SK-MEL-5 (cell line): ENCODE measurements around the gene PTPRM. TPM values are rescaled to one million over a fixed set of nuclear protein-coding genes. Genes with fewer than 3 reads are reported as not detected.
A peak's percentile ranks its signal among the peaks of the same experiment; 100 is the strongest.
"Not testable (repeated sequence)": the region's sequence is repeated elsewhere in the genome, so short reads cannot be mapped to it uniquely, and the experiment has no call there.

Experiments
- DNase-seq: peaks from one replicate; pipeline ENCODE4 v3.0.0-alpha.2; 2016; ENCODE audit warnings: low read depth, low spot score
- in situ Hi-C: cut with HindIII; loops from 2 replicates; pipeline ENCODE4 v1.10.0; 2016; ENCODE audit warnings: low sequenced_read_pairs, high pct_unique_total_duplicates, low pct_unique_long_range_greater_than_20kb
- total RNA-seq: library from RNA; depleted of rRNA; stranded (reverse); fragments of >200 nt; shearing (Covaris generic); gene quantifications from 2 replicates; pipeline ENCODE4 v1.2.3, GENCODE V29; 2014

PTPRM gene
- total RNA-seq, 1 experiment from 2014 or later = 43.7 TPM

DNA sequence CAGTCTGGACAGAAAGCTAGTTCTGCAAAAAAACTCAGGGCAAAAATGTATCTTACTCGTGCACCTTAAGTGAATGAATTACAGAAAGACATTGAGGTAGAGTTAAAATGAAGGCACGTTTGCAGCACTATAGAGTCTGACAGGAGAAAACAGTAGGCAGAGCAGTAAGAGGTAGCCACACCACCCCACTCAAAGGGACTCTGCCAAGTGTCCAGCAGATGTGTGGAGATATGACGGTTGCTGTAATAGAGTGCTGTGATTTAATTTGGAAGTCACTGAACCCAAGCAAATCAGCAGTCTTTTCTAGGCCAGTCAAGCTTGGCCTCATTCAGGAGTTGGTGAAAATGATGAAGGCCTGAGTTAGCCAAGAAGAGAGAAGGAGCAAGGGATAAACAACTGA, 464.4 kb downstream of the PTPRM start:
- DNase-seq = no peak
- in situ Hi-C loops = no loop called here

DNA sequence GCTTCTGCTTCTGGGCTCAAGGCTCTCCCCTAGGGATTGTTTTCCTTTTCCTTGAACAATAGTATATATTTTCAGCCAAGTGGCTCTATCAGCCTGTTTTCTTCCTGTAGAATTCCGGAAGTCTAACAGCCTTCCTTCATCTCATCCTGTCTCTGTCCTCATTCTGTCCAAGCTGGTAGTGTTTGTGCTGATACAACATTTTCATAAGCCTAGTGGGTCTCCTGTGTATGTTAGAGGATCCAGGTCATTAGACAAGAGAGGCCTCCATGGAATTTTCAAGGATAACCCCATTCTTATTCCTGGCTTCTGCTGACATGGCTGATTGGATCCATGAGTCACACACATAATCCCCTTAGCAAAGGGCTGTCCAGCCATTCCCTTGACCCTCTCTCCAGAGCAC, 467.6 kb downstream of the PTPRM start:
- in situ Hi-C loops = no loop called here

GRCh38 chr18:8036551-8036950, 469.4 kb downstream of the PTPRM start:
- in situ Hi-C loops = no loop called here

More for the DNA sequence above, 467.6 kb downstream of the PTPRM start:
- DNase-seq = no peak

DNA sequence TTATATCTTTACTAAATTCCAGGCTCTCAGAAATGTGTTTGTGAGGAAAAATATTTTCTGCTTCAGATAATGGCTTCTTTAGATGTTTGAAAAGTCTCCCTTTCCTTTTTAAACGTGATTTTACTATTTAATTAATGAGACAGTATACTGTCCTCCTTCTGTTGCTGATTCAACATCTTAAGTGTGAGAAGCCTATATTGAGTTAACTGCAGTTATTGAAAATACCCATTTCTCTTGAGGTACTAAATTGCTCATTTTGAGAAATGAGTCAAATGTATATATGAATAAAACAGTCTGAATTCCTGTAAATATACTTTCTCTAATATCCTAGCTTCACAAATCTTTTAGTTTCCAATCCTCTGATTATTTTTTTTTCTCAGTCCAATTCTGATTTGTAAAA, 470.2 kb downstream of the PTPRM start:
- DNase-seq = no peak
- in situ Hi-C loops = no loop called here

More at GRCh38 chr18:8036551-8036950, 469.4 kb downstream of the PTPRM start:
- DNase-seq = no peak

- no peak for DNase-seq
- in situ Hi-C loops = no loop called here
Measured at GRCh38 chr18:8040021-8040420, 472.9 kb downstream of the PTPRM start.

DNA sequence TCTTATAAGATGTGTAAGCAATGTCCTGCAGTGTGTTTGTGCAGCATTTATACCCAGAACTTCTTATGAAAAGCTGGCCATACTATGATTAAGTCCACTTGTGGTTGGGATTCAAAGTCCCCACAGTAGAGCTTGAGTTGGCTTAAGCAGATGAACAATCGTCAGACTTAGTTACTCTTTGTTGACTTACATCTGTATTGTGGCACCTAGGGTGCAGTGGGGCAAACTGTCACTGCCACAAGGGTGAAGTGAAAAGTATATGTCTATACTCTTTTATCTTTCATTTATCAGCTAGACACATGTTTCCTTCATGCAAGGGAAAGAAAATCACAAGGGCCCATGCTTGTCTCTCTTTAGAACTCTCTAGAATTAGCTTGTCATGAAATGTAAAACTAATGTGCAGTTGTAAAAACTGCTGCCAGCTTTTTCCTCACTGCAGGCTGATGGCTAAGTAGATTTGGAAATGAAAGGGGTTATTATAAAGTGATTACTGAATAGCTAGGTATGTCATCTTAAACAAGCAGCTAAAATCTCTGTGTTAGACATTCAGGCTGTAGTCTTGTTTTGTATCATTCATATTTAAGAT, 474.5 kb downstream of the PTPRM start:
- no peak for DNase-seq
- in situ Hi-C loops = no loop called here

DNA sequence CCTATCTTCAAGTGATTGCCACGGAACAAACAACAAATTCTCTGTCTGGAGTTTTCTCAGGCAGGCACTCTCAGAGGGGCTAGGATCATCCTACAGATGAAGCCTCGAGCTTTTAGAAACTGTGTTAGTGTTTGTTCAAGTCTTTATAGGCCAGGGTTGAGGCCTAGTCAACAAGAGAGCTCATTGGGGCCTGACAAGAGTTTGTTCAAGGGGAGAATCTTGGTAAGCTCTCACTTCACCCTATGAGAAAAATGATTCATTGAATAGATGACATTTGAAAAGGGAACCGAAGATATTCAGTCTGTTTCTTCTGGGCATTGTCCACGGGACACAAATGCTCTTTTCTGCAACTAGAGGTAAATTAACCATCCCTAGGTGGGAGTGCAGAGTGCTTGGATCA, 476.9 kb downstream of the PTPRM start:
- no peak for DNase-seq
- in situ Hi-C loops = no loop called here

DNA sequence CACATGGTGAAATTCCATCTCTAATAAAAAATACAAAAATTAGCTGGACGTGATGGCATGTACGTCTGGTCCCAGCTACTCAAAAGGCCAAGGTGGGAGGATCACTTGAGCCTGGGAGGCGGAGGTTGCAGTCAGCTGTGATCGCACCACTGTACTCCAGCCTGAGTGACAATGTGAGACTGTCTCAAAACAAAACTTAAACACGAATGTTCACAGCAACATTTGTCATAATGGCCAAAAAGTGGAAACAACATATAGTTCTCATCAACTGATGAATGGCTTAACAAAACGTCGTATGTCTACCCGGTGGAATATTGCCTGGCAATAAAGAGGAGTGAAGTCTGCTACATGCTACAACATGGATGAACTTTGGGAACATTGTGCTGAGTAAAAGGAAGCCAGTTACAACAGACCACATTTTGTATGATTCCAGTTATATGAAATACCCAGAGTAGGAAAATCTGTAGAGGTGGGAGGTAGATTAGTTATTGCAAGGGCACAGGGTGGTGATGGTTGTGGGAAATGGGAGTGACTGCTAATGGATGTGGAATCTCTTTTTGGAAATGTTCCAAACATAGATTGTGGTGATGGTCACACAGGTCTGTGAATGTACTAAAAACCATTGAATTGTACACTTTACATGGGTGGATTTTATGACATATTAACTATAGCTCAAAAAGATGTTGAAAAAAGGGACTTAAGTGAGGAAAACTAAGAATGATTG, 478.2 kb downstream of the PTPRM start:
- in situ Hi-C loops = no loop called here
- DNase-seq = no peak

GRCh38 chr18:8045884-8046281, 478.8 kb downstream of the PTPRM start:
- in situ Hi-C loops = no loop called here
- DNase-seq = no peak

GRCh38 chr18:8046441-8046840, 479.3 kb downstream of the PTPRM start:
- no peak for DNase-seq
- in situ Hi-C loops = no loop called here

DNA sequence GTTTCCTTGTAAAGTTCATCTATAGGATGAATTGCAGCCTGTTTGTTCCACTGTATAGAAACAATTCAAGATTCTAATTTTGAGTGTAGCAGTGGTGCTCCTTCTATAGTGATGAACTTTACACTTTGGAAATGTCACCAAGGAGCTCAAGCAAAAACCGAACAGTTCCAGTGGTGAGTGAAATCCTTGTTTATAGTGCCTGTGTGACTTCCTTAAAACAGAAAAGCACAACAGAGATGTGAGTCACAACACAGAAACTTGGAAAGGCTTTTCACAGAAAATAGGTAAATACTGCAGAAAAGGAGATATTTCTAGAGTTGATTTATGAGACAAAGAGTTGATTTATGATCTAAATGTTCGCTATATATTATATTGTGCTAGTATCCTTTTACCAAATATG, 482.0 kb downstream of the PTPRM start:
- DNase-seq = peak; percentile 23
- in situ Hi-C loops = no loop called here

DNA sequence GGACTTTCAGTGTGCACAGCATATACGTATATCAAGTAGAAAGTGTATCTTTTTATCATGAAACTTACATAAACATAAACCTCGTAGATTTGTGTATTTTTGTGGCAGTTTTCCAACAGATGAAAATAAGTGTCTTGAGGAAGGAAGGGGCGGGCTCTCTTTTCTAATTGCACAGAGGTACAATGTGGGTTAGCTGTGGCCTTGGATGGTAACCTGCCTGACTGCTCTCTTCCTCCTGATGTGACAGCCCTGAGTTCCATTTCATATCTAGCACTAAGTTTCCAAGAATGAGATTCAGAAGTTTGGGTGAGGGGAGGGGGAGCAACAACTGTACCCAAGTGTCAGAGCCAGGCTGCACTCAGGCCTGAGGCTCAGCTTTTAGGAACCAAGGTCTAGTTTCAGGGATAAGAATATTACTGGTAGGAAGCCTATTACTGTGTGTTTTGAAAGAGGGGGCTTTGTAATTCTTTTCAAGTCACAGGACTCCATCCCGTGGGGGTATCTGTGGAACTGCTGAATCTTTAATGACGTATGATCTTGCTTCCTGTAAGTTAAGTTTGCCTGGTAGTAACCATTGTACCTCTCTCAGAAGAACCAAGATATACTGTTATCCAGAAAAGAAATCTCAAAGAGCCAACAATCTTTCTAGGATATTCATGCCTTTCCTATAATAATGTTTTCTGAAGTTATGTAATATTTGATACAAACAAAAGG, 483.7 kb downstream of the PTPRM start:
- in situ Hi-C loops = no loop called here
- peak; percentile 54 for DNase-seq

- DNase-seq = no peak
- in situ Hi-C loops = no loop called here
Measured at GRCh38 chr18:8051453-8051852, 484.3 kb downstream of the PTPRM start.

GRCh38 chr18:8052237-8052701, 485.2 kb downstream of the PTPRM start:
- in situ Hi-C loops = no loop called here

DNA sequence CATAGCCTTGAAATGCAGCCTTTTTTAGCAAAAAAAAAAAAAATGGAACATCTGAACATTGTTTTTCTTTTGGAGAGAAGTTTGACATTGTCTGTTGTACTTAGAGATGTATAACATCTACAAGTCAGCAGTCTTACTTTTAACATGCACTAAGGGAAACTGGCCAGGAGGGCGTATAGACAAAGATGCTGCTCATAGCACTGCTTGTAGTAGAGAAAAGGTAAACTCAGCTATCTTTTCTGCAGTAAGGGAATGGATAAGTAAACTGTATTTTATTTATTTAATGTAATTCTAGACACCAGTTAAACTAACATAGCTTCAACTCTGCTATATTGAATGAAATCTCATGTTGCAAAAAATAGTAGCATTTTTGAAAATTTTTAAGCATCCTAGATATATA, 489.6 kb downstream of the PTPRM start:
- in situ Hi-C loops = no loop called here
- DNase-seq = no peak

More at GRCh38 chr18:8052237-8052701, 485.2 kb downstream of the PTPRM start:
- peak; percentile 79 for DNase-seq

- DNase-seq, in situ Hi-C loops: not testable (repeated sequence)
Measured at GRCh38 chr18:8063152-8063551, 496.0 kb downstream of the PTPRM start.

- in situ Hi-C loops = no loop called here
Measured at GRCh38 chr18:8063733-8064132, 496.6 kb downstream of the PTPRM start.

DNA sequence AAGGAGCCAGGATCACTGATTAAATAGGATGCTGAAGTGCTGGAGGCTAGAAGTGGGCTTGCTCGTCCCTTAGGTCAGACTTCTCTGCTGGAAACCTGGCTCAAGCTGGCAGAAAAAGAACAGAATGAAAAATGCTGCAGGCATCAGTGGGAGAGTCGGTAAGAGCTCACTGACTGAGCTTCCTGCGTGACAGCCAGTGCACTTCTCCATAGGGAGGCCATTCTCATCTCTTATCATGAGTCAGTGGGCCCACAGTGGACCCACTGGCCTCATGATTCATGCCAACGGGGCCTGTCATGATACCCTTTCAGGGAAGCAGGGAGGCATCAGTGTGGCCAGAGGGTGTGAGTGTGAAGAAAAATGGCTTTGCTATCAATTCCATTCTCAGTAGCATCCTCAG, 498.2 kb downstream of the PTPRM start:
- in situ Hi-C loops = no loop called here
- DNase-seq = no peak

More at GRCh38 chr18:8063733-8064132, 496.6 kb downstream of the PTPRM start:
- DNase-seq = no peak

DNA sequence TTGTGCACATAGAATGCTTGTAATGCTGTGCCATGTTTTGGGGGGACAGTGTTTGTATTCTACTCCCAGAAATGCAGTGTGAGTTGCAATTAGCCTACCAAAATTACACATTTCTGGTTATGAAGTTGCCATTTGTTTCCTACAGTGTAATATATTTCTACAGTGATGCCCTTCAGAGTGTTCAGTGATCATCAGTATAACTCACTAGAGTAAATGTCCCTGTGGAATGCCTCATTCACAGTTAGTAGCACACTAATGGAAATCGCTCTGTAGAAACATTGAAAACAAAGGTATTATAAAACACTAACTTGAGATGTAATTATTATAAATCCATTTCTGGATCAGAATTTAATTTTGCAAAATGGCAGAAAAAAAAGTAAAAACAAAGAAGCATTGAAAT, 498.7 kb downstream of the PTPRM start:
- no peak for DNase-seq
- in situ Hi-C loops = no loop called here
